ENCODE data around the gene LPP.

DNA sequence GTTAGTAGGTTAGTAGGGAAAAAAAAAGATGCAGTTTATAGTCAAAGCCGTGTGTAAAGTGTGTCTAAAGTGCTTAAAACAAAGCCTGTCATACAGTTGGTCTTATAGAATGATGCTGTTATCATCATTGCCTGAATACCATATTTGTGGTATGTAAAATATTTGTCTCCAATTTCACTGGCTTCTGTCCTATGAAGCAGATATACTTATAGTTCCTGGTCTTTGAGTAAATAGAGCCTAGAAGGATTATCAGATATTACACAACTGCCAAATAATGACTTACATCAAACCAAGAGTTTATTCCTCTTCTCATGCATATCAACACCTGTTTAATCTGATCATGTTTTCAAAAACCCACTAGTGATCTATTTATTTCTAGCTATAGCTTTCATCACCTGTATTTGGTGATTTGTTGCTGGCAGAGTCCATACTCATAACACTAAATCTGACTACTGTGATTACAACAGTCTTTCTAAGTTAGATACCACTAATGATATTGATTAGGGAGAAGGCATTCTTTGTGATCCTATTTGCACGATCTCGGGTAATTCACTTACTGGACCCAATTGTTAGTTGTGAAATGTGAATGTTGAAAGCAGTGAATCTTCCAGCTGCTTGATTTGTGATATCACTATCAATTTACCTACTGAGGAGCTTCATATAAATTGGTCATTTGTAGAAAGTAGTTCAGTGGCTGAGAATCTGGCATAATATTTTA, 413.7 kb downstream of the LPP start:
- TF ChIP-seq, protein P1, sequence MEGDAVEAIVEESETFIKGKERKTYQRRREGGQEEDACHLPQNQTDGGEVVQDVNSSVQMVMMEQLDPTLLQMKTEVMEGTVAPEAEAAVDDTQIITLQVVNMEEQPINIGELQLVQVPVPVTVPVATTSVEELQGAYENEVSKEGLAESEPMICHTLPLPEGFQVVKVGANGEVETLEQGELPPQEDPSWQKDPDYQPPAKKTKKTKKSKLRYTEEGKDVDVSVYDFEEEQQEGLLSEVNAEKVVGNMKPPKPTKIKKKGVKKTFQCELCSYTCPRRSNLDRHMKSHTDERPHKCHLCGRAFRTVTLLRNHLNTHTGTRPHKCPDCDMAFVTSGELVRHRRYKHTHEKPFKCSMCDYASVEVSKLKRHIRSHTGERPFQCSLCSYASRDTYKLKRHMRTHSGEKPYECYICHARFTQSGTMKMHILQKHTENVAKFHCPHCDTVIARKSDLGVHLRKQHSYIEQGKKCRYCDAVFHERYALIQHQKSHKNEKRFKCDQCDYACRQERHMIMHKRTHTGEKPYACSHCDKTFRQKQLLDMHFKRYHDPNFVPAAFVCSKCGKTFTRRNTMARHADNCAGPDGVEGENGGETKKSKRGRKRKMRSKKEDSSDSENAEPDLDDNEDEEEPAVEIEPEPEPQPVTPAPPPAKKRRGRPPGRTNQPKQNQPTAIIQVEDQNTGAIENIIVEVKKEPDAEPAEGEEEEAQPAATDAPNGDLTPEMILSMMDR (optimal IDR thresholded peaks at IDR 0.05 in 1 of 3, IDR thresholded peaks at IDR 0.05 in 1 of 3, conservative IDR thresholded peaks at IDR 0.05 in 1 of 3; ENCODE audit: extremely low read depth in 1 of 3, insufficient read depth in 2 of 3, low read length in 3 of 3), result no peak
- TF ChIP-seq EZH2 (IDR thresholded peaks at IDR 0.05; ENCODE audit: low read length), result no peak

All from keratinocyte (primary cell).